ENCODE results near the gene NOTO. TPM values are rescaled to one million over a fixed set of nuclear protein-coding genes. Genes with fewer than 3 reads are reported as not detected.
A peak's percentile ranks its signal among the peaks of the same experiment; 100 is the strongest.

The NOTO gene
- total RNA-seq, 2 donors from 2014 or later = not detected

GRCh38 chr2:73253901-73254300 lies 51.5 kb downstream of the NOTO start:
- intact Hi-C loops (cut with DNase I) = loop anchor here in 1 of 2 donors (2.0 kb wide), 1 partner anchor 27 kb away; no protein-coding TSS in a partner anchor
- peak; percentile 40 for DNase-seq (ENCODE audit: low spot score)

- intact Hi-C loops (cut with DNase I) = no loop called here
- DNase-seq (ENCODE audit: low spot score) = peak; percentile 34
Measured at GRCh38 chr2:73254343-73255006, 52.1 kb downstream of the NOTO start.

GRCh38 chr2:73255007-73255644 lies 52.8 kb downstream of the NOTO start:
- intact Hi-C loops (cut with DNase I) = no loop called here
- peak; percentile 72 for DNase-seq (ENCODE audit: low spot score)

DNA sequence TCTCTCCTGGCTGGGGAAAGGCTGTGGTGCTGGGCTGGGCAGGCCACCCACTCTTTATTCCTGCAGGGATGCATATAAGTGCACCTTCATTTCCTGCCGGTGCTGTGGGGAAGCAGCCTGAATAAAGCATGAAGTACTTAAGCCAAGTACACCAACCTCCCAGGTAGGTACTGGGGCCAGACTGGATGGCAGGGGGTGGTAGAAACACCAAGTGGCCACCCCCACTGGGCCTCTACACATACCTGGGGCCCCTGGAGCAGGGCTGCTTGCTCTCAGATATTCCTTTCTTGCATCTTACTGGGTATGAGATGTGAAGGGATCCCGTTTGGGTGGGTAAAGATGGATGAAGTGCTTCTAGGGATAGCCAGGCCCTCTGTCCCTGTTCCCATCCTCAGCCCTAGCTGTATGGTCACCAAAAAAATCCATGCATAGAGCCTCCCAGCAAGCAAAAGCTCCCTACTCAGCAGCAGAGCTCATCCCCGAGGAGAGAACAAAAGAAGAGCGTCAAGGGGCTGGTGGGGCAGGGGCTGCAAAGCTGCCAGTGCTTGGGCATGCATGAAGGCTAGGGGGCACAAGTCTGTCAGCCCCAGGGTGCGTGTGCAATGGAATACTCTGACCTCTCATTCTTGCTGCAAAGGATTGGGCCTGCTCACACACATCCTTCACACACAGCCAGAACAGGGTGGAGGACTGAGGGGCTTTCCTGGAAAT lies 53.7 kb downstream of the NOTO start:
- DNase-seq (ENCODE audit: low spot score) = peak; percentile 47
- intact Hi-C loops (cut with DNase I) = no loop called here

DNA sequence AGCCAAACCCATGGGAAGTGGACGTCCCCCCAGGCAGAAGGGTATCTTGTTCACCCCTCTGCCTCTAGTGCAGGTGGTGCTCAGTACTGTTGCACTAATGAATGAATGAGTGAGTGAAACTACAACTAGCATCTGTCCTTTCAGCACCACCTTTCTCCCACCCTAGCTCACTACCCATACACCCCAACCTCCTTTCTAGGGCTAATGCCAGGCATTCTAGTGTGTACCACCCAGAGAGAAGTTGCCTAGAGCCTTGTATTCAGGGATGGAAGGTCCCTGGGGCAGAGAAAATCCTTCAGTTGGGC lies 54.2 kb downstream of the NOTO start:
- no peak for DNase-seq (ENCODE audit: low spot score)
- intact Hi-C loops (cut with DNase I) = no loop called here

- intact Hi-C loops (cut with DNase I) = no loop called here
- DNase-seq (ENCODE audit: low spot score) = peak; percentile 34
Measured at GRCh38 chr2:73257021-73257420, 54.6 kb downstream of the NOTO start.

DNA sequence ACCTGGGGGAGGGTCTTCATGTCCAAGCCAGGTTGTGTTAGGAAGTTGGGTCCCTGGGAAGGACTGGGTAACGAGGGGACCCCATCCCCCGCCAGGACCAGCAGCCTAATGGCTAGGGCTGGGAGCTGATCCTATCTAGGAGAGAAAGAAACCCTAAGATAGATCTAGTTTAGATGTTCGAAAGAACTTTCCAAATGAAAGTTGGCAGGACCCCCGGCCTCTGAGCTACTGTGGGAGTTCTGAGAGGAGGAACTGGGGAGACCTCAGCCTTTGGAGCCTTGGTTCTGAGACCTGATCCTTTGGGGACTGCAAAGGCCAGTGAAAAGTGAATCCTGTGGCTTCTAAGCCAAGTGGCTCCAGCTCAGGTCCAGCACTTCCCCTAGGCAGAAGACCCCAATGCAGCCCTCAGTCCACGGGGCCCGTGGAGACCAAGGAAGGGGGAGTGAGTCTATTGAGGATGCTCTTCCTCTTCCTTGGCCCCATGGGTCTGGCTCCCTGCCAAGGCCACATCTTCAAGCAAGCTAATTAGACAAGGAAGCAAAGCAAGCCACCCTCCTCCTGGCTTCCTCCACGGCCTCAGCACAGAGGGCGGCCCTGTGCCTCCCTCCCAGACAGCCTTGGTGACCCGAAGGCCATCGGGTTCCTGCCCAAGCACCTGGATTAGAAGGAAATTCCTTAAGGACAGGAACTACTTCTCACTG lies 55.2 kb downstream of the NOTO start:
- intact Hi-C loops (cut with DNase I) = no loop called here
- peak; percentile 84 for DNase-seq (ENCODE audit: low spot score)

GRCh38 chr2:73258186-73258912 lies 56.0 kb downstream of the NOTO start:
- peak; percentile 65 for DNase-seq (ENCODE audit: low spot score)
- intact Hi-C loops (cut with DNase I) = no loop called here

GRCh38 chr2:73258913-73259215 lies 56.5 kb downstream of the NOTO start:
- DNase-seq (ENCODE audit: low spot score) = peak; percentile 64
- intact Hi-C loops (cut with DNase I) = no loop called here

DNA sequence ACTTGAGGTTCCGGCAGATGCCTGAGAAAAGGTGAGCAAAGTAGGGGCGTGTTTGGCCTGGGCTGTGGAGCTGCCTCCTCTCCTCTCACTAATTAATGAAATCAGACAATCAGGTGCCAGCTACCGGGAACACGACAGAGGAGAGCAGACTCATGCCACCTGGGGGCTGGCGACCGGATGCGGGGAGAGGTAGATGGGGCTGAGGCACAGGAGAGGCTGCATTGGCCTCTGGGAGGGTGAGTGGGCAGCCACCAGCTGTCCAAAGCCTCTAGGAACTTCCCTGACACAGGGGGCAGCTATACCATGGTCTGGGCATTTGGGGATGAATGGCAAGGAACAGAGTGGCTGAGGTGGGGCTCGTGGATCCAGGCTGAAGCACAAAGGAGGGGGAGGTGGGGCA lies 56.9 kb downstream of the NOTO start:
- intact Hi-C loops (cut with DNase I) = no loop called here
- DNase-seq (ENCODE audit: low spot score) = peak; percentile 61

DNA sequence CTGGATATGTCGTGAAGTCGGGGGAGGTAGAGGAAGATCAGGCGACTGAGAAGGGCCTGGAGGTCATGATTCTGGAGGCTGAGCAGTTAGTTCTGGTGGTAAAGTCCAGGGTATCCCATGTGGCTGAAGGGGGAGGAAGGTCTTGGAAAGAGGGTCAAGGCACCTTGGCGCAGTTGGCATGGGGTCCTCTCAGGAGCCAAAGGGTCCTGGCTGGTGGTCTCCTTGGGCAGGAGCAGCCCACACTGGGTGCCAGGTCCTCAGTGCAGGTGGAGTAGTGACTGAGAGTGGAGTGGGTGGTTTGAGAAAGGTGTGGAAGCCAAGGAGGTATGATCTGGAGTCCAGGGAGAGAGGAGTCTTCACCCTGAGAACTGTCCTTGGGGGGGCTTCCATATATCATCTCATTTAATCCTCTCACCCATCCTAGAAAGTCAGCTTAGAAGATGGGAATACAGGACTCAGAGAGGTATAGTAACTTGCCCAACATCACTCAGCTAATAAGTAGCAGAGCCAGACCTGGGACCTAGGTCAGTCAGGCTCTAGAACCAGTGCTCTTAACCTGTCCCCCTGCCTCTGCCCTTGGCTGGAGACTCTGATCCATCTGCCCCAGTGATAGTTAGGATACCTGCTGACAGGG lies 57.4 kb downstream of the NOTO start:
- intact Hi-C loops (cut with DNase I) = no loop called here
- no peak for DNase-seq (ENCODE audit: low spot score)

DNA sequence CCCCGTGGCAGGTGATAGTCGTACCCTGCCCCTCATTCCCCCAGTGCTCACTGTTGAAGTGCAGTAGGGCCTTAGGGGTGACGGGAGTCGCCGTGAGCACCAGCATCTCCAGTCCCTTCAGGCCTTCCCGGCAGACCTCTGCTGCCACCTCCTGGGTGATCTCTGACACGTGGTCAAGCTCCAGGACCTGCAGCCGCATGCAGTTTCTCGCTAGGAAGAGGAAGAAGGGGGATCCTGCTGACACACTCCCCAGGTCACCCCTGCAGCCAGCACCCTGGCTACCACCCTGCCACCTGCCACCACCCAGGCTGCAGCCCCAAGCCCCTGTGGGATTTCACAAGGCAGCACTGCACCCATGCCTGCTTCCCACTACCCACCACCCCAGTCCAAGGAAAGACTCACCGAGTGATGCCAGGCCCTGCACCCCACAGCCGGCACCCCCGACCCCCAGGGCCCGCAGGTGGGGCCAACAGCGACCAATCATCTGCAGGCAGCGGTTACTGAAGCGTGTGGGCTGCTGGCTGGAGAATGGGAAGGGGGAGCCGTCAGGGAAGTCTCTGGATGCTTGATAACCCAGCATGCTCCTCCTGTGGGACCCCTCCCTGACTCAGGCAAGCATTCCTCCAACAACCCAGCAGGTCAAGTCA lies 58.1 kb downstream of the NOTO start:
- peak; percentile 79 for DNase-seq (ENCODE audit: low spot score)
- intact Hi-C loops (cut with DNase I) = no loop called here

Other genes with a start within 250 kb of the NOTO start
- gene SFXN5, start 130.9 kb upstream of the NOTO start, total RNA-seq = 10 to 100 TPM; 10.3 to 10.9 TPM
- 10 to 100 TPM; 29.3 to 39.2 TPM for gene RAB11FIP5, start 89.6 kb upstream of the NOTO start, total RNA-seq
- gene SMYD5, start 11.7 kb downstream of the NOTO start, total RNA-seq = 10 to 100 TPM; 17.1 to 20.8 TPM
- gene PRADC1, start 30.7 kb downstream of the NOTO start, total RNA-seq = 10 to 100 TPM; 16.8 to 23.5 TPM
- gene CCT7, start 31.7 kb downstream of the NOTO start, total RNA-seq = 100 to 1,000 TPM; 190 to 234 TPM
- gene FBXO41, start 81.9 kb downstream of the NOTO start, total RNA-seq = 1 to 10 TPM; 1.4 to 1.8 TPM
- not detected for gene EGR4, start 91.0 kb downstream of the NOTO start, total RNA-seq
- 10 to 100 TPM; 21.2 to 21.4 TPM for gene ALMS1, start 183.3 kb downstream of the NOTO start, total RNA-seq

Data from posterior vena cava (tissue), 2 donors.